ENCODE data around the gene ALDH18A1.
"Not testable (repeated sequence)": the region's sequence is repeated elsewhere in the genome, so short reads cannot be mapped to it uniquely, and the experiment has no call there.

Gene ALDH18A1

GRCh38 chr10:95656291-95657164 lies at the start of gene ALDH18A1:
TSS of gene ALDH18A1 (minus strand) at chr10:95656711. CDS start at chr10:95653377, 3,334 bp downstream.
- DNase-seq = peak; percentile 92 to 93

GRCh38 chr10:95698415-95698814 lies 41.9 kb upstream of the ALDH18A1 start:
- DNase-seq = no peak

- DNase-seq = no peak
These were observed 40.9 kb upstream of the ALDH18A1 start for GRCh38 chr10:95697429-95697828.

GRCh38 chr10:95694665-95695064 lies 38.2 kb upstream of the ALDH18A1 start:
- no peak for DNase-seq

GRCh38 chr10:95693668-95694534 lies 37.4 kb upstream of the ALDH18A1 start, which contains the start of gene TCTN3:
TSS of gene TCTN3 (minus strand) at chr10:95693927. CDS start at chr10:95693899, 28 bp downstream.
- DNase-seq = peak; percentile 94 to 96

GRCh38 chr10:95693071-95693667 lies 36.7 kb upstream of the ALDH18A1 start:
- DNase-seq = no peak

- no peak for DNase-seq
These were observed 34.8 kb upstream of the ALDH18A1 start for GRCh38 chr10:95691281-95691680.

GRCh38 chr10:95688648-95689047 lies 32.1 kb upstream of the ALDH18A1 start:
- DNase-seq = no peak

GRCh38 chr10:95683966-95684365 lies 27.5 kb upstream of the ALDH18A1 start:
- DNase-seq = no peak

- DNase-seq = no peak
These were observed 19.0 kb upstream of the ALDH18A1 start for GRCh38 chr10:95675403-95676116.

- DNase-seq = no peak
These were observed 18.1 kb upstream of the ALDH18A1 start for GRCh38 chr10:95674643-95675042.

- DNase-seq = not testable (repeated sequence)
These were observed 16.1 kb upstream of the ALDH18A1 start for GRCh38 chr10:95672641-95673040.

- DNase-seq = no peak
These were observed 8.0 kb upstream of the ALDH18A1 start for GRCh38 chr10:95664543-95664942.

GRCh38 chr10:95663496-95663895 lies 7.0 kb upstream of the ALDH18A1 start:
- DNase-seq = no peak

GRCh38 chr10:95661818-95662217 lies 5.3 kb upstream of the ALDH18A1 start:
- DNase-seq = no peak

GRCh38 chr10:95660283-95660682 lies 3.8 kb upstream of the ALDH18A1 start:
- DNase-seq = no peak

- DNase-seq = no peak
These were observed 739 bp upstream of the ALDH18A1 start for GRCh38 chr10:95657250-95657649.

GRCh38 chr10:95655571-95656290 lies 780 bp downstream of the ALDH18A1 start:
- DNase-seq = peak; percentile 25 to 44

- no peak for DNase-seq
These were observed 2.6 kb downstream of the ALDH18A1 start for GRCh38 chr10:95653895-95654294.

- peak in 1 of 2 donors; percentile 3 for DNase-seq
These were observed 5.0 kb downstream of the ALDH18A1 start for GRCh38 chr10:95651346-95652060.

GRCh38 chr10:95650232-95650631 lies 6.3 kb downstream of the ALDH18A1 start:
- no peak for DNase-seq
